Measurements from ENCODE around the gene ABCB8. TPM values are rescaled to one million over a fixed set of nuclear protein-coding genes. Genes with fewer than 3 reads are reported as not detected.
A peak's percentile ranks its signal among the peaks of the same experiment; 100 is the strongest.

The ABCB8 gene
- total RNA-seq = 10 to 100 TPM; 47.5 to 52.1 TPM
- 10 to 100 TPM; 20.5 to 32.8 (median 22.4) TPM for polyA plus RNA-seq (ENCODE audit: insufficient read length in 6 of 6)
- long read RNA-seq, donor 1, full-length matches to known transcripts = 1 of 1 reads
- long read RNA-seq, donor 1, partial matches to known transcripts = 0 of 1 reads
- long read RNA-seq, donor 1, other reads (novel, unspliced or antisense) = 0 of 1 reads
- long read RNA-seq, donor 2, full-length matches to known transcripts = 1 of 1 reads
- long read RNA-seq, donor 2, partial matches to known transcripts = 0 of 1 reads
- long read RNA-seq, donor 2, other reads (novel, unspliced or antisense) = 0 of 1 reads
- long read RNA-seq, donor 3, full-length matches to known transcripts = 1 of 1 reads
- long read RNA-seq, donor 3, partial matches to known transcripts = 0 of 1 reads
- long read RNA-seq, donor 3, other reads (novel, unspliced or antisense) = 0 of 1 reads
- long read RNA-seq, donor 4, full-length matches to known transcripts = 7 of 16 reads
- long read RNA-seq, donor 4, partial matches to known transcripts = 4 of 16 reads
- long read RNA-seq, donor 4, other reads (novel, unspliced or antisense) = 5 of 16 reads
- long read RNA-seq, donor 5, full-length matches to known transcripts = 1 of 1 reads
- long read RNA-seq, donor 5, partial matches to known transcripts = 0 of 1 reads
- long read RNA-seq, donor 5, other reads (novel, unspliced or antisense) = 0 of 1 reads
- long read RNA-seq, donor 6, full-length matches to known transcripts = 2 of 9 reads
- long read RNA-seq, donor 6, partial matches to known transcripts = 0 of 9 reads
- long read RNA-seq, donor 6, other reads (novel, unspliced or antisense) = 7 of 9 reads
- long read RNA-seq, donor 7, full-length matches to known transcripts = 2 of 2 reads
- long read RNA-seq, donor 7, partial matches to known transcripts = 0 of 2 reads
- long read RNA-seq, donor 7, other reads (novel, unspliced or antisense) = 0 of 2 reads
- long read RNA-seq, donor 8, full-length matches to known transcripts = 2 of 2 reads
- long read RNA-seq, donor 8, partial matches to known transcripts = 0 of 2 reads
- long read RNA-seq, donor 8, other reads (novel, unspliced or antisense) = 0 of 2 reads
- long read RNA-seq, donor 9 = 0 reads
- long read RNA-seq, donor 10, full-length matches to known transcripts = 9 of 16 reads
- long read RNA-seq, donor 10, partial matches to known transcripts = 2 of 16 reads
- long read RNA-seq, donor 10, other reads (novel, unspliced or antisense) = 5 of 16 reads
- long read RNA-seq, donor 11, full-length matches to known transcripts = 4 of 153 reads
- long read RNA-seq, donor 11, partial matches to known transcripts = 149 of 153 reads
- long read RNA-seq, donor 11, other reads (novel, unspliced or antisense) = 0 of 153 reads
- long read RNA-seq, donor 12 = 0 reads

DNA sequence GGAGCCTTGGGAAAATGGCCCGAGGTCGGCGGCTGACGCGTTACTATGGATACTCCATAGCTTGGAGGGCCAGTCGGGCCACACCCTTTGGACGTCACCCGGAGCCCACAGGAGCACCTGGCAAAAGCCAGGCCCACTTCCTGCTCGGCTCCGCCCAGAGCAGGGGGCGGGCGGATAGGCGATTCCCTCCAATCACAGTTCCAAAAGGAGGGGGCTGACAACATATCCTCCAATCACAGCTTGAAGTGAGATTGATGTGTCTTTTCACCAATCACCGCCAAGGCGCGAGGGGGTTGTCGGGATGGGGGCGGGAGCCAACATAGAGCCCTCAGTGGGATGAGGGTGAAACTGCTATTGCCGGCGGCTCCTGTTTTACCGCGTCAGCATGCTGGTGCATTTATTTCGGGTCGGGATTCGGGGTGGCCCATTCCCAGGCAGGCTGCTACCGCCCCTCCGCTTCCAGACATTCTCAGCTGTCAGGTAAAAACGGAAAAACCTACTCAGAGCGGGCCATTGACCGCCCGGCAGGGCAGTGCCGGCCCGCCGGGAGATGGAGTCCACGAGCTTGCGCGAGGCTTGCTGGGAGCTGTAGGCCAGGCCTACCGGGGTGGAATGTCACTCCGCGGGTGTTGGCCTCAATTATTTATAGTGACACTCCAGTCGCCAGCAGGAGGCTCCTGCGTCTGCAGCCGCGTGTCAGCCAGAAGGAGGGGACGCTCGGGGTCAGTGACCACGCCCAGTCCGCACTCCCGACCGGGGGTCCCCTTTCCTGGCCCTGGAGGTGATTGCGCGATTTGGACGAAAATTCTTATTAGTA, at the start of gene ABCB8:
Gene ABCB8, plus strand, starts transcription at position 320 of the 817 bp plus-strand sequence. Its CDS starts 66 bp downstream, at position 386.
- Histone ChIP-seq H3K27me3 (peaks cover 0 to 6% of the 10 kb centered on the region in 2 donors), H3K4me3 (peak within 1 kb of the TSS; percentile 65 to 75), H3K36me3 (peaks cover 0 to under 1% of the 10 kb centered on the region in 2 donors), H3K27ac (peak within 1 kb of the TSS; percentile 81 to 89), H3K4me1 (peaks cover 8 to 11% of the 10 kb centered on the region in 2 donors), H3K9me3 (no peaks in the 10 kb centered on the region)
- DNase-seq (peak; percentile 97 to 100 (median 98)), ATAC-seq (peak; percentile 95)
- TF ChIP-seq, protein P1, sequence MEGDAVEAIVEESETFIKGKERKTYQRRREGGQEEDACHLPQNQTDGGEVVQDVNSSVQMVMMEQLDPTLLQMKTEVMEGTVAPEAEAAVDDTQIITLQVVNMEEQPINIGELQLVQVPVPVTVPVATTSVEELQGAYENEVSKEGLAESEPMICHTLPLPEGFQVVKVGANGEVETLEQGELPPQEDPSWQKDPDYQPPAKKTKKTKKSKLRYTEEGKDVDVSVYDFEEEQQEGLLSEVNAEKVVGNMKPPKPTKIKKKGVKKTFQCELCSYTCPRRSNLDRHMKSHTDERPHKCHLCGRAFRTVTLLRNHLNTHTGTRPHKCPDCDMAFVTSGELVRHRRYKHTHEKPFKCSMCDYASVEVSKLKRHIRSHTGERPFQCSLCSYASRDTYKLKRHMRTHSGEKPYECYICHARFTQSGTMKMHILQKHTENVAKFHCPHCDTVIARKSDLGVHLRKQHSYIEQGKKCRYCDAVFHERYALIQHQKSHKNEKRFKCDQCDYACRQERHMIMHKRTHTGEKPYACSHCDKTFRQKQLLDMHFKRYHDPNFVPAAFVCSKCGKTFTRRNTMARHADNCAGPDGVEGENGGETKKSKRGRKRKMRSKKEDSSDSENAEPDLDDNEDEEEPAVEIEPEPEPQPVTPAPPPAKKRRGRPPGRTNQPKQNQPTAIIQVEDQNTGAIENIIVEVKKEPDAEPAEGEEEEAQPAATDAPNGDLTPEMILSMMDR (IDR thresholded peaks at IDR 0.05) = peak; percentile 24 to 36
- intact Hi-C loops (cut with DNase I) = no loop called here

DNA sequence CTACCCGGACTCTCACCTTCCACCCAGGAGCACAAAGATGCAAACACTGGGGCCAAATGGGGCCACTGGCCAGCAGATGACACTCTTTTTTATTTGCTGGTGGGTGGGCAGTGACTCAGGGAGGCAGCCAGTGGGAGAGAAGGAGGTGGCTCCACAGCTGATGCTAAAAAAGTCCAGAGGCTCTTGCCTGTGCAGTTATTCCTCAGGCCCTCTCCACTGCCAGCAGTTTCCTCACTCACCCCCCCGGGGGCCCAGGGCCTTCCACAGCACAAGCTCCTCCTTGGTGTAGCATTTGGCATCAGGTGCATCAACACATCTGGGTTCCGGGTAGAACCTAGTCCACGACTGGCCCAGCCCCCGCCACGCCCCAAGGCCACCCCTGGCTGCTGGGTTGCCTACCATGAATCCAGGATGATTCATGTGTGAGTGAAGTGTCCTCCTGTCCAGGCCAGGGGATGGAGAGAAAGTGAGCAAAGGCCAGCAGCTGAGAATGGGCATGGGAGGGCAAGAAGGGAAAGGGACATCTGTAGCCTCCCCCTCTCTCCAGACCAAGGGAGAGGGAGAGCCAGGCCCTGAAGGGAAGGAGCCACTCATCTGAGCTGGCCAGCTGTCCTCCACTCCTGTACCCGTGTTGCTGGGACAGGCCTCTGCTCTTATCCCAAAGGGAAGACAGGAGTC, 48.4 kb upstream of the ABCB8 start:
- intact Hi-C loops (cut with DNase I) = no loop called here
- Histone ChIP-seq H3K36me3 (no peaks in the 10 kb centered on the region), H3K9me3 (no peaks in the 10 kb centered on the region), H3K27me3 (peaks cover 40 to 94% of the 10 kb centered on the region in 2 donors), H3K27ac (no peak overlapping the region), H3K4me3 (no peak overlapping the region), H3K4me1 (peaks cover under 1 to 22% of the 10 kb centered on the region in 2 donors)
- TF ChIP-seq, protein P1 (IDR thresholded peaks at IDR 0.05) = no peak
- DNase-seq = peak in 1 of 4 donors; percentile 71
- no peak for ATAC-seq

DNA sequence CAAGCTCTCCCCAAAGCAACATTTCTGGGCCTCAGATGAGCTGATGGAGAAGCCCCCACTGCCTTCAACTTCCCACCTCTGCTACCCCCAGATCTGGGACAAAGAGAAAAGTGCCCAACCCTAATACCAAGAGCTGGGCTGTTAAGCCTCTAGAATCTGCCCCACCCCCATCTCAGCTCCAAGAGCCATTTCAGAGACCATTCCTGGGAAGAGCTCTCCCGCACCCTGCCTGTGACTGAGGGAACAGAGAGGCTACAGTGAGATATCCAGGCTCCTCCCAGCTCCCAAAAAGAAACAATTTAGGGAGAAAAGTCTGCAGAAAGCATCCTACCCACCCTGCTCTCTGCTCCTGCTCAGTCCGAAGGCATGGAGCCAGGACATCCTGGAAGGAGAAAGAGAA, 47.6 kb upstream of the ABCB8 start:
- H3K27me3 ChIP-seq = peaks cover 33 to 94% of the 10 kb centered on the region in 2 donors
- H3K4me3 ChIP-seq = no peak overlapping the region
- no peak overlapping the region for H3K27ac ChIP-seq
- TF ChIP-seq, protein P1 (IDR thresholded peaks at IDR 0.05) = no peak
- intact Hi-C loops (cut with DNase I) = no loop called here
- no peaks in the 10 kb centered on the region for H3K9me3 ChIP-seq
- peaks cover 0 to 14% of the 10 kb centered on the region in 2 donors for H3K4me1 ChIP-seq
- no peaks in the 10 kb centered on the region for H3K36me3 ChIP-seq
- DNase-seq (peak in 1 of 4 donors; percentile 2), ATAC-seq (no peak)

DNA sequence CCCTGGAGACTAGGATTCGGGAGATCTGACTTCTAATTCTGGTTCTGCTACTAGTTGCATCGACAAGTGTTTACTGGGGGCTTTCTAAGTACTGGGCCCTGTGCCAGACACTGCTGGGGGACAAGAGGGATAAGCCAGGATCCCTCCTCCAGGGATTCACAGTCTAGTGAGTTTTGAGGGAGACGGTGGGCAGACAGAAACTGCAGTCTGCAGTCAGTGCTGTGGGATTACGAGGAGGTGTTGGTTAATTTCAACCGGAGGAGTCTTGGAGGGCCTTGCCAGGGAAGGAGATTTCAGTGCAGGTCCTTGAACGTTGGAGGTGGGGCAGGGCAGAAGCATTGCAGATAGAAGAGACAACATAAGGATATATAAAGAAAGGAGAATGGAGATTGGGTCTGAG, 46.6 kb upstream of the ABCB8 start:
- DNase-seq = no peak
- TF ChIP-seq, protein P1 (IDR thresholded peaks at IDR 0.05) = no peak
- no peak overlapping the region for H3K4me3 ChIP-seq
- no peak for ATAC-seq
- intact Hi-C loops (cut with DNase I) = no loop called here
- peaks cover 0 to 20% of the 10 kb centered on the region in 2 donors for H3K4me1 ChIP-seq
- H3K27ac ChIP-seq = no peak overlapping the region
- peaks cover 33 to 94% of the 10 kb centered on the region in 2 donors for H3K27me3 ChIP-seq
- no peaks in the 10 kb centered on the region for H3K9me3 ChIP-seq
- no peaks in the 10 kb centered on the region for H3K36me3 ChIP-seq

Data from left lung (tissue), 14 donors.